CD4-positive, alpha-beta T cell treated with Interleukin-4 for 1 hour (primary cell): ENCODE data around the gene MUC5AC.

Source experiments
- DNase-seq, 2 donors: peaks; one replicate each; pipeline ENCODE4 v3.0.0-alpha.2; 2020 to 2022

MUC5AC gene

DNA sequence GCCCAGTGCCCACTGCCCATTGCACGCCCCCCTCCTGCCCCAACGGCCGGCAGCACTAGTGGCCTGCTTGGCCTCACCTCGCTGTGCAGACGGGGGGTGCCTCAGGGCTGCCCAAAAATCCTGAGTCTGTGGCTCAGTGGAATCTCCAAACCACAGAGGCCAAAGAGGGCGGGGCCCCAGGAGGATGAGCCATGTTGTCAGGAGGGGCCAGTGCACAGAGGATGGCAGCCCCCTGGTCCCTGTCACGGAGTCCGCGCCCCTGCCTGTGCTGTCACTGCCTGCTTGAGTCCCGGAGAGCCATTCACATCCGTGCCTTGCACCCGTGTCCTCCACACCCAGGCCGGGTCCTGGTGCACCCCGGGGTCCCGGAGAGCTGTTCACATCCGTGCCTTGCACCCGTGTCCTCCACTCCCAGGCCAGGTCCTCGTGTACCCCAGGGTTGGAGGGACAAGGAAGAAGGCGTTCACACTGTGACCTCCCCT, 36.4 kb upstream of the MUC5AC start:
- no peak for DNase-seq

GRCh38 chr11:1121813-1122663, 35.7 kb upstream of the MUC5AC start:
- no peak for DNase-seq

DNA sequence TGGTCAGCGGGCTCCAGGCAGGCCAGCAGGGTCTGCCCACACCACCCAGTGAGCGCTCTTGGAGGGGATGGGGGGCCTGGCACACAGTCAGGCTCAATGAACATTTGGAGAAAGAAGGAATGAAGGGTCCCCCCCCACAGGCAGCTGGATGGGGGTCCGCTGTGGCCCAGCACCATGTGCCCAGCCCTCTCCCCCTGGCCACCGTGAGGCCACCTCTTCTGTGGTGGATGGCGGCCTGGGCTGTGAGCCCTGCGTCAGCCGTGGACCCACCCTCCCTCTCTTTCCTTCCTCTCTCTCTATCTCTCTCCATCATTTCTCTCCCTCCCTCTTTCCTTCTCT, 35.1 kb upstream of the MUC5AC start:
- DNase-seq, result no peak

- no peak for DNase-seq
These were observed 33.8 kb upstream of the MUC5AC start for GRCh38 chr11:1123970-1124369.

- DNase-seq, result no peak
These were observed 31.9 kb upstream of the MUC5AC start for GRCh38 chr11:1125803-1126202.

GRCh38 chr11:1126491-1126926, 31.2 kb upstream of the MUC5AC start:
- no peak for DNase-seq

DNA sequence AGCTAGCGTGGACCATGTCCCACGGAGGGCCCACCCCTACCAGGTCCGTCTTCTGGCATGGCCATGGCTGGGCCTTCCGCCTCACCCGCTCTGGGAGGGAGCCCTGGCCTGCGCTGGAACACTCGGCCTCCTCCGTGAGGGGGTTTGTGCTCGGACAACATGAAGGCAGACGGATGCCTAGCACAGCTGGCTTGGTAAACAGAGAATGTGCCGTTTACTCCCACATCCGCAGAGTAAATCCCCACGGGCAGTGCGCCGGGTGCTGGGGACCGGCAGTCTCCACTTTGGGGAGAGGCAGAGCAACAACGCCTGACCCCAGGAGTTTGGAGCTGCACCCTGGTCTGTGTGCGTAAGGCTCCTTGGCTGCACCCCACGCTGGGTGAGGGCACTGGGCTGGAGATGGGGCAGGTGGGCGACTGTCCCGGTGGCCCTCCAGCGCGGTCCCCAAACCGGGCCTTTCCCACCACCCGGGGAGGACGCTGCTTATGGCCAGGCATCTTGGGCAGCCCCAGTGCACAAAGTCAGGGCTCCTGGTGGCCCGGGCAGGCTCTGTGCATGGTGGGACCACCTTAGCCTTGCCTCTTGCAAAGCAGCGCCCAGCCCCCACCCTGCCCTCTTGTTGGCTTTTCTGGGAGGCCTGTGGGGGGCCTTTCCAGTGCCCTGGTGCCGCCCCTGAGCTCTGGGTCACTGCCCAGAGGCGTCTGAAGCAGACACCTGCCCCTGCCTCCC, 30.7 kb upstream of the MUC5AC start:
- no peak for DNase-seq

DNA sequence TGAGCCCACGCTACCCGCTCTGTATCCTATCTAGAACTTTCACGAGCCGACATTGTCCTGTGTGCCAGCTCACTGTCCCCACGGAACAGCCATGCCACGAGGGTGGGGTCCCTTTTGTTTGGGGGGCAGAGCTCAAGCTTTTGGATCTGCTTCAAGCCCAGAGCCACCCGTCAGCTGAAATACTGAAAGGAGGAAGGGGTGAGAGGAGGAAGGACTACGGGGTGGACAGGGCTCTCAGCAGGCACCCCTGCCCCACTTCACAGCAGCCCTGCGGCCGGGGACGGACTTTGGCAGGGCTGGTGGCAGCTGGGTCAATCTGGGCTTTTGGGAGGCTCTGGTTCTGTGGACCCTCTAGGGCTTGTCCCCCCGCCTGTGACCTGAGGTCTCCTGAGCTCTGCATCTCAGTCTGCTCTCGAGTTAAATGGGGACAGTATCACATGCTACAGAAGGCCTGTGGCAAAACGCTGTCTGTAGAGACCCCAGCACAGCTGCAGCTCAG, 30.0 kb upstream of the MUC5AC start:
- no peak for DNase-seq

- no peak for DNase-seq
These were observed 29.2 kb upstream of the MUC5AC start for GRCh38 chr11:1128311-1129142.

DNA sequence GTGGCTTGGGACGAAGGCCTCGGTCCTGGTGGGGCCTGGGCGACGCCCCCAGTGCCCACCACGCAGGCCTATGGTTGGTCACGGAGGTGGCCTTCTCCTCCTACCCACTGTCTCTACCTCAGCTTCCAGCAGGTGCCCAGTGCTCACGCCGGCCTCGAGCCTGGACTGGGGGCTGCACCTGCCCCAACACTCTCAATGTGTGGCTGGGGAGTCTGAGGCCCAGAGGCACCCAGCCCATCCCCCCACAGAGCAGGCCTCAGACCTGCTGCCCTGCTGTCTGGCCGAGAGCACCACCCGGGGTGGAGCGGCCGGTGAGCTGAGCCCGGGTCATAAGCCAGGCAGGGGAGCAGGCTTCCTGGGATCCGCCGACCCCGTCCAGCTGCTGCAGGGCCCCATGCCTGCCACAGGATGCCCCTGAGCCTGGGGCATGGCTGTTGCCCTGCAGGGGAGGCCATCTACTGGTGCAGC, 28.6 kb upstream of the MUC5AC start:
- peak in 1 of 2 donors; percentile 10 for DNase-seq

DNA sequence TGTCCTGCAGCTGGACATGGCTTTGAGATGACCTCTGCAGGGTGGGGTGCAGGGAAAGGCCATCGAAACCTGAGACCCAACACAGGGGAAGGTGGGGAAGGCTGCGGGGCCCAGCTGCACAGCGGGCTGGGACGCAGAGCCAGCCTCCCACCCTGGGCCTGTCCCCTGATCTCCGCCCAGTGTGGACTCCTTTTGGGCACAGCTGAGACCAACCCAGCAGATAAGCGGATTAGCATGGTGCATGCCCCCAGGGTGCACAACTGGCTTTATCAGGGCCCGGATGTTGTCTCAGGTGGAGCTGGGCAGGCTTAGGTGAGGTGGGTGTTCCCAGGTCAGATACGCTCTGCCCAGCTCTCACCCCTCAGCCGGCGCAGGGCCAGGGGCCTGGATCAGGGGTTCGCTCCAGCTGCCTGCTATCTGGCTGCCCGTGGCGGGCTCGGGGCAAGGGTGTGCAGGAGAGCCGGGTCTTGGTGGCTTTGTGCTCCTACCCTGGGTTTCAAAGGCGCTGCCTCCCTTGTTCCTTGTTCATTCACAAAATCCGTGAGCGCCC, 28.1 kb upstream of the MUC5AC start:
- DNase-seq, result no peak

GRCh38 chr11:1130276-1131032, 27.3 kb upstream of the MUC5AC start:
- no peak for DNase-seq

DNA sequence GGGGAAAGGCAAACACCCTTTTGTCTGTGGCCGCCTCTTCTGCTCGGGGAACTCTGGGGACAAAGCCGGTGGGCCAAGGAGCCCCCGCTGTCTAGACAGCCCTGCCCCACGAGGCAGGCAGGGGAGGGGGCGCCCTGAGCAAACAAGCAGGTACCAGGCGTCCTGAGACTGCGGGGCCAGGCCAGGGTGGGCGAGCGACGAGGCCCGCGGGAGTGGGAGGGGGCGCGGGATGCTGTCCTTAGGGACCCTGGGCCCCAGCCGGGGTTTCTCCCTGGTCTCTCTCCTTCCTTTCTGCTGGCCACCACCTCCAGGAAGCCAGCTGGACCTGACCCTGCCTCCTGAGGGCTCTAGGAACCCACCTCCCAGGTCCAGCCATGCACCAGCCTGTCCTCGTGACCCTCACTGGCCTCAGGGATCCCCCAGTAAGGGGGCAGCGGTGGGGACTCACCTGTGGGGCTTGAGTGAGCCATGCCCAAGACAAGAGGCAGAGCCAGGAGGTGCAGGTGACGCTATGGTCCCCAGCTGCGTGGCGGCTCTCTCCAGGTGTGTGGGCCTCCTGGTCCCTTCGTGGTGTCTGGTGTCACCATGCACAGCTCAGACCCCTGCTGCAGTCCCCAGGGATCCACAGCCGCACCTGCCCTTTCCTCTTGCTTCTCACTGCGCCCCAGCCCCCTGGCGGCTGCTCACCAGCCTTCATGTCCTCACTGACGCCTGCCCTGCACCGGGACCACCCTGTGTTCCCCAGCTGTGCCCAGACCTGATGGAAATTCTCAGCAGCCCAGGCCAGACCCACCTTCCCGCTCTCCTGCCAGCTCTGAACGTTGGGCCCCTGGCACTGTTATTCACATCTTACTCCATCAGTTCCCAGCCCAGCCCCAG, 26.5 kb upstream of the MUC5AC start:
- no peak for DNase-seq

GRCh38 chr11:1134848-1135445, 22.8 kb upstream of the MUC5AC start:
- no peak for DNase-seq

GRCh38 chr11:1138097-1138496, 19.7 kb upstream of the MUC5AC start:
- no peak for DNase-seq

- DNase-seq, result no peak
These were observed 18.2 kb upstream of the MUC5AC start for GRCh38 chr11:1139441-1140083.

GRCh38 chr11:1140642-1141490, 16.9 kb upstream of the MUC5AC start:
- no peak for DNase-seq

DNA sequence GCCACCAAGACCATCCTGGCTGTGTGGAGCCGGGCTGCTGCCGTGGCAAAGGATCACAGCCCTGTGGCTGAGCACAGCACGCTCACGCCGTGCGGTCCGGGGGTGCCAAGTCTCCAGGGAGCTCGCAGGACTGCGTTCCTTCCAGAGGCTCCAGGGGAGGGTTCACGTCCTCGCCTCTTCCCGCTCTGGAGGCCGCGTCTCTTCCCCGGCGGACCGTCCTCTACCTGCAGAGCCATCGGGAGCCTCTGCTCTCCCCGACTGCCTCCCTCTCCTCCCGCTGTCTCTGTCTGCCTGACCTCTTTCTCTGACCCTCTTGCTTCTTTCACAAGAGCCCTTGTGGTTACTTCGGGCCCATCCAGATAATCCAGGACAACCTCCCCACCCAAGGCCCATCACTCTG, 11.4 kb upstream of the MUC5AC start:
- no peak for DNase-seq

DNA sequence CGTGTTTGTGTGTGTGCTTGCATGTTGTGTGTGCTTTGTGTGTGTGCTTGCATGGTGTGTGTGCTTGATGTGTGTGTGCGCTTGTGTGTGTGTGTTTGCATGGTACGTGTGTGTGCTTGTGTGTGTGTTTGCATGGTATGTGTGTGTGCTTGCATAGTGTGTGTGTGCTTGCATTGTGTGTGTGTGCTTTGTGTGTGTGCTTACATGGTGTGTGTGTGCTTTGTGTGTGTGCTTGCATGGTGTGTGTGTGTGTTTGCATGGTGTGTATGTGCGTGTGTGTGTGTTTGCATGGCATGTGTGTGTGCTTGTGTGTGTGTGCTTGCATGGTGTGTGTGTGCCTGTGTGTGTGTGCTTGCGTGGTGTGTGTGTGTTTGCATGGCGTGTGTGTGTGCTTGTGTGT, 10.0 kb upstream of the MUC5AC start:
- no peak for DNase-seq
